Measurements from ENCODE around the gene VASP. TPM values are rescaled to one million over a fixed set of nuclear protein-coding genes. Genes with fewer than 3 reads are reported as not detected.

VASP gene
- total RNA-seq, 1 experiment from 2014 or later, result 152 TPM

DNA sequence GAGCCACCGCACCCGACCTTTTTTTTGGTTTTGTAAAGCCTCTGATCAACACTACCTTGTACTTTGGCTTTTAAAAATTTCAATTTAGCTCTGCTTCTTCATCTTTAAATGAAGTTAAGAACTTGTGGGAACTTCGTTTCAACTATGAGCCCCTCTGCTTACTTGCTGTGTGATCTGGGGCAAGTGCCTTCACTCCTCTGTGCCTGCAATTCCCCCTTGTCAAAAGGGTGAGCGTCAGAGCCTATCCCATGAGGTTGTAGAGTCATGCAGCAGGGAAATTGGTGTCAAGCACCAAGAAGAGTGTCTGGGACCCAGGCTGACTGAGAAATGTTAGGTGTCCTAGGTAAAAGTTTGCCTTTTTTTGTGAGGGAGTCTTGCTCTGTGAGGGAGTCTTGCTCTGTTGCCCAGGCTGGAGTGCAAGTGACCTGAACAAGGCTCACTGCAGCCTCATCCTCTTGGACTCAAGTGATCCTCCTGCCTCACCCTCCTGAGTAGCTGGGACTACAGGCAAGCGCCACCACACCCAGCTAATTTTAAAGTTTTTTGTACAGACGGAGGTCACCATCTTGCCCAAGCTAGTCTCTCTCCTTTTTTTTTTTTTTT, 5.7 kb downstream of the VASP start:
- Histone ChIP-seq H3K9me2 (ENCODE audit: insufficient read depth) (no peaks in the 10 kb centered on the region), H3K4me1 (ENCODE audit: control insufficient read depth in 1 of 2, insufficient read depth in 2 of 2, low read length in 2 of 2) (peaks cover 50 to 76% of the 10 kb centered on the region in 2 experiments), H3K27me3 (ENCODE audit: insufficient read depth, low read length) (no peaks in the 10 kb centered on the region), H3K9ac (ENCODE audit: low read length) (peak overlapping the region; percentile 57), H3K4me2 (ENCODE audit: low read length) (peak overlapping the region; percentile 73), H3K27ac (ENCODE audit: low read depth, low read length) (peak overlapping the region; percentile 69), H3K4me3 (replicated peaks in 1 of 2; ENCODE audit: low read depth in 1 of 2, low read length in 2 of 2) (no peak overlapping the region), H2AFZ (ENCODE audit: low read depth, low read length, poor library complexity, severe bottlenecking) (no peak overlapping the region), H3K79me2 (ENCODE audit: insufficient read depth, low read length) (peaks cover 97% of the 10 kb centered on the region), H3K9me3 (ENCODE audit: control insufficient read depth in 1 of 2, insufficient read depth in 1 of 2, low read depth in 1 of 2, low read length in 2 of 2) (no peaks in the 10 kb centered on the region), H3K36me3 (ENCODE audit: control insufficient read depth in 1 of 2, insufficient read depth in 2 of 2, low read length in 2 of 2) (peaks cover 2 to 9% of the 10 kb centered on the region in 2 experiments; a peak in 2 of 4 replicates), H4K20me1 (ENCODE audit: insufficient read depth) (no peaks in the 10 kb centered on the region; the same call in 1 of the 2 replicates)
- no TSS peak for BruUV-seq (replicated peaks)
- DNase-seq (ENCODE audit: low read depth, low spot score), result no peak
- CTCF ChIA-PET, result interaction anchor here (0.7 kb wide), 1 partner anchor 45 kb away, joined by 3 read pairs; no protein-coding TSS in a partner anchor
- RAD21 ChIA-PET (ENCODE audit: low non-redundant PET in 1 of 2, low total read pairs in 2 of 2, uncharacterized antibody in 2 of 2, unreplicated experiment in 2 of 2), result no interaction called here
- intact Hi-C loops (cut with micrococcal nuclease), result no loop called here
- POLR2A ChIA-PET, result interaction anchor here (0.6 kb wide), 1 partner anchor 21 kb away, joined by 4 read pairs; no protein-coding TSS in a partner anchor
- ATAC-seq, result no peak
- no peak for TF ChIP-seq EGR1 (IDR thresholded peaks at IDR 0.05; ENCODE audit: low read depth)
- no peak for TF ChIP-seq YY1 (IDR thresholded peaks at IDR 0.05; ENCODE audit: extremely low read depth, insufficient replicate concordance, low read depth, low read length)
- TF ChIP-seq POLR2AphosphoS5 (IDR thresholded peaks at IDR 0.05; ENCODE audit: low read depth, low read length), result no peak

DNA sequence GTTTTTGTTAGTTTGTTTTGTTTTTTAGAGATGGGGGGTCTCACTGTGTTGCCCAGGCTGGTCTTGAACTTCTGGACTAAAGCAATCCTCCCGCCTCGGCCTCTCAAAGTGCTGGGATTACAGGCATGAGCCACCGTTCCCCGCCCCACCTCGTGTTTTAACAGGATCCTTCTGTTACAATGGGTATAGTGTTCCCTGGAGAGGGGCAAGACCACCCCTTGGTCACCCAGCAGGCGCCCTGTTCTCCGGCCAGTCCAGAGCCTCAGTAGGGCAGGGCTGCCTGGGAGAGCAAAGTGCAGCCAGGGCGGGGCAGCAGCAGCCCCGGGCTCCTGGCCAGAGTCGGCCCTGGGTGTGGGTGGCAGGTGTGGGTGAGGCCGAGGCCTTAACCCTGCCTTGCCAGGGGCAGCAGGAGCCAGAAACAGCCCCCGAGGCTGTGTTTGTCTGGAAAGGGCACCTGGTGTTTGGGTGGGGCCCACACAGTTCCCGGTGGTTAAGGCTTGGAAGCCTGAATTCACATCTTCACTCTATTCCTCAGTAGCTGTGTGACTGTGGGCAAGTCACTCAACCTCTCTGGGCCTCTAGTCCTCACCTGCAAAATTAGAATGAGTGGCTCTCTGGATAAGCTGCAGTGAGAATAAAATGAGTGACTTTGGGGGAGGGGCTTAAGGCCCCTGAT, 7.2 kb downstream of the VASP start:
- ATAC-seq, result peak; percentile 80
- peaks cover 10 to 14% of the 10 kb centered on the region in 2 experiments; a peak in 2 of 4 replicates for H3K36me3 ChIP-seq (ENCODE audit: control insufficient read depth in 1 of 2, insufficient read depth in 2 of 2, low read length in 2 of 2)
- RAD21 ChIA-PET (ENCODE audit: low non-redundant PET in 1 of 2, low total read pairs in 2 of 2, uncharacterized antibody in 2 of 2, unreplicated experiment in 2 of 2), result no interaction called here
- no peak for DNase-seq (ENCODE audit: low read depth, low spot score)
- H4K20me1 ChIP-seq (ENCODE audit: insufficient read depth), result no peaks in the 10 kb centered on the region; the same call in 1 of the 2 replicates
- H3K9me3 ChIP-seq (ENCODE audit: control insufficient read depth in 1 of 2, insufficient read depth in 1 of 2, low read depth in 1 of 2, low read length in 2 of 2), result no peaks in the 10 kb centered on the region
- H3K4me3 ChIP-seq (replicated peaks in 1 of 2; ENCODE audit: low read depth in 1 of 2, low read length in 2 of 2), result peak overlapping the region in 1 of 2 experiments; percentile 1; a peak in 1 of 4 replicates
- intact Hi-C loops (cut with micrococcal nuclease), result no loop called here
- CTCF ChIA-PET, result interaction anchor here (0.7 to 1.2 kb wide), 3 partner anchors 13 to 44 kb away, joined by 3 to 7 read pairs (median 5); no protein-coding TSS in a partner anchor
- H3K9me2 ChIP-seq (ENCODE audit: insufficient read depth), result no peaks in the 10 kb centered on the region
- no peaks in the 10 kb centered on the region for H3K27me3 ChIP-seq (ENCODE audit: insufficient read depth, low read length)
- peaks cover 50 to 72% of the 10 kb centered on the region in 2 experiments for H3K4me1 ChIP-seq (ENCODE audit: control insufficient read depth in 1 of 2, insufficient read depth in 2 of 2, low read length in 2 of 2)
- peak overlapping the region; percentile 69 for H3K27ac ChIP-seq (ENCODE audit: low read depth, low read length)
- POLR2A ChIA-PET, result interaction anchor here (1.1 kb wide), 1 partner anchor 127 kb away, joined by 4 read pairs; no protein-coding TSS in a partner anchor
- no peak overlapping the region for H2AFZ ChIP-seq (ENCODE audit: low read depth, low read length, poor library complexity, severe bottlenecking)
- H3K4me2 ChIP-seq (ENCODE audit: low read length), result peak overlapping the region; percentile 73
- BruUV-seq (replicated peaks), result no TSS peak
- TF ChIP-seq EGR1 (IDR thresholded peaks at IDR 0.05; ENCODE audit: low read depth) (peak; percentile 85), CEBPB (IDR thresholded peaks at IDR 0.05; ENCODE audit: low read depth) (no peak), SP1 (IDR thresholded peaks at IDR 0.05; ENCODE audit: low read depth) (0 out of 2 replicates have a peak, but pooled peaks have one; percentile 43)
- TF ChIP-seq, protein P1, sequence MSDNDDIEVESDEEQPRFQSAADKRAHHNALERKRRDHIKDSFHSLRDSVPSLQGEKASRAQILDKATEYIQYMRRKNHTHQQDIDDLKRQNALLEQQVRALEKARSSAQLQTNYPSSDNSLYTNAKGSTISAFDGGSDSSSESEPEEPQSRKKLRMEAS (IDR thresholded peaks at IDR 0.05), result peak; percentile 49
- H3K9ac ChIP-seq (ENCODE audit: low read length), result peak overlapping the region; percentile 57
- H3K79me2 ChIP-seq (ENCODE audit: insufficient read depth, low read length), result peaks cover 87% of the 10 kb centered on the region
